ENCODE measurements around the gene RIOK1. TPM values are rescaled to one million over a fixed set of nuclear protein-coding genes. Genes with fewer than 3 reads are reported as not detected.

The RIOK1 gene
- total RNA-seq, 4 donors from 2014 or later, result 9.8 to 66.5 (median 23.9) TPM

DNA sequence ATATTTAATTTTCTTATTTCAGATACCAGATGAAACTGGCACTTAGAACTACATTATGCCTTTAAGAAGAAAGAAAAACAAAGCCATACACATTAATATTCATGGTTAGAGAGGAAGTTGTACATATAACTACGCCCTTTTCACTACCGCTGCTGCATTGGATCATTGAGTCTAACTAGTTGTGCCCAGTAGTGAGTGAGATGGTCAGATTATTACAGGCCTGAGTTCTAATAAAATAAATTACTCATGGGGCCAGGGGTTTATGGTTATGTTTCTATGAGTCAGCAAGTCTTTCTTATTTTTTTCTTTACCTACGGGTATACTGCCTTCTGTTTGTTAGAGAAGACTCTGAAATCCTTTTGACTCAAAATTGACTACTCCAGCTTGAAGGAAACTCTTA, 11.5 kb downstream of the RIOK1 start:
- no peak overlapping the region for H3K27ac ChIP-seq
- no peak for DNase-seq
- TF ChIP-seq POLR2A (IDR thresholded peaks at IDR 0.05) (no peak), EP300 (IDR thresholded peaks at IDR 0.05; ENCODE audit: low read depth) (no peak), POLR2AphosphoS5 (IDR thresholded peaks at IDR 0.05) (no peak)
- TF ChIP-seq, protein P1, sequence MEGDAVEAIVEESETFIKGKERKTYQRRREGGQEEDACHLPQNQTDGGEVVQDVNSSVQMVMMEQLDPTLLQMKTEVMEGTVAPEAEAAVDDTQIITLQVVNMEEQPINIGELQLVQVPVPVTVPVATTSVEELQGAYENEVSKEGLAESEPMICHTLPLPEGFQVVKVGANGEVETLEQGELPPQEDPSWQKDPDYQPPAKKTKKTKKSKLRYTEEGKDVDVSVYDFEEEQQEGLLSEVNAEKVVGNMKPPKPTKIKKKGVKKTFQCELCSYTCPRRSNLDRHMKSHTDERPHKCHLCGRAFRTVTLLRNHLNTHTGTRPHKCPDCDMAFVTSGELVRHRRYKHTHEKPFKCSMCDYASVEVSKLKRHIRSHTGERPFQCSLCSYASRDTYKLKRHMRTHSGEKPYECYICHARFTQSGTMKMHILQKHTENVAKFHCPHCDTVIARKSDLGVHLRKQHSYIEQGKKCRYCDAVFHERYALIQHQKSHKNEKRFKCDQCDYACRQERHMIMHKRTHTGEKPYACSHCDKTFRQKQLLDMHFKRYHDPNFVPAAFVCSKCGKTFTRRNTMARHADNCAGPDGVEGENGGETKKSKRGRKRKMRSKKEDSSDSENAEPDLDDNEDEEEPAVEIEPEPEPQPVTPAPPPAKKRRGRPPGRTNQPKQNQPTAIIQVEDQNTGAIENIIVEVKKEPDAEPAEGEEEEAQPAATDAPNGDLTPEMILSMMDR (IDR thresholded peaks at IDR 0.05), result no peak
- no peaks in the 10 kb centered on the region for H3K9me3 ChIP-seq
- 81 to 87% methylated on average over 3 of the region's 3 CpGs for WGBS, 2 donors (ENCODE audit: low coverage in 1 of 2)
- in situ Hi-C loops (cut with MboI; ENCODE audit: low pct_ligation_motif_present in 1 of 4, low pct_unique_long_range_greater_than_20kb in 1 of 4, low sequenced_read_pairs in 3 of 4) (loop anchor here in 3 of 4 donors (25.0 kb wide), 2 partner anchors 114 to 186 kb away; partner anchors contain the start of gene SNRNP48 (in 2 of the 3)), intact Hi-C loops (cut with DNase I; ENCODE audit: low total_unique reads) (no loop called here)
- no peaks in the 10 kb centered on the region for H3K4me1 ChIP-seq
- peaks cover 0 to 66% (median 31%) of the 10 kb centered on the region in 4 donors for H3K36me3 ChIP-seq
- H3K27me3 ChIP-seq, result no peaks in the 10 kb centered on the region
- no peak overlapping the region for H3K4me3 ChIP-seq

DNA sequence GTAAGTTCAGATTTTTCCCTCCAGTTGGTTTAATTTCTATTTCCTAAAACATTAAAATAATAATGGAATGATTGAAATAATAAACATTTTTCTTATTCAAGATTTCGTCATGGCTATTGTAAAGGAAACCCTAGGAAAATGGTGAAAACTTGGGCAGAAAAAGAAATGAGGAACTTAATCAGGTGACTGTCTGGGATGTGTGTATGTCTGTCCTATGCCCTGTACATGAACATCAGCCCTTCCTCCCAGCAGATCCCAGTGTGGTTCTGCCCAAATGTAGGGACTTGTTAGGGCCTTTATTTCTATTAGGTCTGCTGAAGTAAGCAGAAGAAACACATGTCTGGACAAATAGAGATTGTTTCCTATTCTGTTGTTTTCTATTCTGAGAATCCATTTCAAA, 13.1 kb downstream of the RIOK1 start:
- intact Hi-C loops (cut with DNase I; ENCODE audit: low total_unique reads), result no loop called here
- no peaks in the 10 kb centered on the region for H3K27me3 ChIP-seq
- no peak overlapping the region for H3K27ac ChIP-seq
- 80 to 82% methylated on average over 1 of the region's 1 CpG for WGBS, 2 donors (ENCODE audit: low coverage in 1 of 2)
- no peaks in the 10 kb centered on the region for H3K4me1 ChIP-seq
- no peak for TF ChIP-seq POLR2AphosphoS5 (IDR thresholded peaks at IDR 0.05)
- no peak for TF ChIP-seq POLR2A (IDR thresholded peaks at IDR 0.05)
- TF ChIP-seq, protein P1 (IDR thresholded peaks at IDR 0.05), result no peak
- no peak for TF ChIP-seq EP300 (IDR thresholded peaks at IDR 0.05; ENCODE audit: low read depth)
- no peak for DNase-seq
- in situ Hi-C loops (cut with MboI; ENCODE audit: low pct_ligation_motif_present in 1 of 4, low pct_unique_long_range_greater_than_20kb in 1 of 4, low sequenced_read_pairs in 3 of 4), result loop anchor here in 3 of 4 donors (25.0 kb wide), 2 partner anchors 115 to 185 kb away; partner anchors contain the start of gene SNRNP48 (in 2 of the 3)
- H3K9me3 ChIP-seq, result no peaks in the 10 kb centered on the region
- no peak overlapping the region for H3K4me3 ChIP-seq
- H3K36me3 ChIP-seq, result peaks cover 0 to 70% (median 27%) of the 10 kb centered on the region in 4 donors

DNA sequence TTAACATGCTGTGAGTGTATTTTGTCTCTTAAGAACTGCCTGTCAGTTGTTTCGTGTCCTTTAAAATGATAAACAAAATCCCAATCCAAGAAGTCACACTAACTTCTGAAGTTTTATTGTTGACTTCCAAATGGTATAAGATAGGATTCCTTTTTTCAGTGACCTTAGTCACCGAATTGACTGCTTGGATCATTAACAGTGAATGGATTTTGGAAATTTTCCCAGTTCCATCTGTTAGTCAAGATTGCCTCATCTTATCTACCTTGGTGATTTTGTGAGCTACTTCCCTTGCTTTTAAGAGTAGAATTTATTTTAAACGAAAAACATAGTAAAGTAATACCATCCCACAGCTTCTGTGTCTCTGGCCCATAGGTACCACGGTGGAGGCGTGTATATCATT, 14.9 kb downstream of the RIOK1 start:
- TF ChIP-seq, protein P1 (IDR thresholded peaks at IDR 0.05), result no peak
- H3K36me3 ChIP-seq, result peaks cover 0 to 65% (median 22%) of the 10 kb centered on the region in 4 donors
- no peaks in the 10 kb centered on the region for H3K27me3 ChIP-seq
- in situ Hi-C loops (cut with MboI; ENCODE audit: low pct_ligation_motif_present in 1 of 4, low pct_unique_long_range_greater_than_20kb in 1 of 4, low sequenced_read_pairs in 3 of 4) (loop anchor here in 3 of 4 donors (25.0 kb wide), 2 partner anchors 117 to 183 kb away; partner anchors contain the start of gene SNRNP48 (in 2 of the 3)), intact Hi-C loops (cut with DNase I; ENCODE audit: low total_unique reads) (no loop called here)
- no peaks in the 10 kb centered on the region for H3K9me3 ChIP-seq
- peaks cover 0 to 3% (median 0%) of the 10 kb centered on the region in 4 donors for H3K4me1 ChIP-seq
- no peak overlapping the region for H3K4me3 ChIP-seq
- H3K27ac ChIP-seq, result no peak overlapping the region
- WGBS, 2 donors (ENCODE audit: low coverage in 1 of 2), result 68 to 89% methylated on average over 3 to 5 of the region's 5 CpGs
- DNase-seq, result no peak

DNA sequence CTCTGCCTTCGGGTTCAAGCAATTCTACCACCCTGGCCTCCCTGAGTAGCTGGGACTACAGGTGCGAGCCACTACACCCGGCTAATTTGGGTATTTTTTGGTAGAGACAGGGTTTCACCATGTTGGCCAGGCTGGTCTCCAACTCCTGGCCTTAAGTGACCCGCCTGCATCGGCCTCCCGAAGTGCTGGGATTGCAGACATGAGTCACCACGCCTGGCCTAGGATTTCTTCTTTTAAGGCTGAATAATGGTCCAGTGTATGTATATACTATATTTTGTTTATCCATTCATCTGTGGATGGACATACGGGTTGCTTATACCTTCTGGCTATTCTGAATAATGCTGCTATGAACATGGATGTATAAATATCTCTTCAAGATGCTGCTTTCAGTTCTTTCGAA, 17.1 kb downstream of the RIOK1 start:
- WGBS, 2 donors (ENCODE audit: low coverage in 1 of 2), result 93 to 100% methylated on average over 1 to 9 of the region's 9 CpGs
- no peak for DNase-seq
- Histone ChIP-seq H3K4me3 (no peak overlapping the region), H3K4me1 (peaks cover 0 to 12% (median 3%) of the 10 kb centered on the region in 4 donors), H3K27me3 (no peaks in the 10 kb centered on the region), H3K36me3 (peaks cover 0 to 59% (median 21%) of the 10 kb centered on the region in 4 donors), H3K9me3 (no peaks in the 10 kb centered on the region), H3K27ac (no peak overlapping the region)
- no peak for TF ChIP-seq POLR2AphosphoS5 (IDR thresholded peaks at IDR 0.05)
- TF ChIP-seq EP300 (IDR thresholded peaks at IDR 0.05; ENCODE audit: low read depth), result no peak
- in situ Hi-C loops (cut with MboI; ENCODE audit: low pct_ligation_motif_present in 1 of 4, low pct_unique_long_range_greater_than_20kb in 1 of 4, low sequenced_read_pairs in 3 of 4), result loop anchor here in 3 of 4 donors (25.0 kb wide), 2 partner anchors 119 to 181 kb away; partner anchors contain the start of gene SNRNP48 (in 2 of the 3)
- intact Hi-C loops (cut with DNase I; ENCODE audit: low total_unique reads), result no loop called here
